Measurements from ENCODE around the gene MYBPC2.
"Not testable (repeated sequence)": the region's sequence is repeated elsewhere in the genome, so short reads cannot be mapped to it uniquely, and the experiment has no call there.

The MYBPC2 gene

GRCh38 chr19:50428772-50429463 lies 3.8 kb upstream of the MYBPC2 start:
- DNase-seq (ENCODE audit: low spot score), result peak; percentile 39

GRCh38 chr19:50430888-50431342 lies 1.8 kb upstream of the MYBPC2 start:
- peak; percentile 70 for DNase-seq (ENCODE audit: low spot score)

GRCh38 chr19:50431343-50432220 lies 1.1 kb upstream of the MYBPC2 start:
- DNase-seq (ENCODE audit: low spot score), result peak; percentile 90

- DNase-seq (ENCODE audit: low spot score), result peak; percentile 59
Measured at GRCh38 chr19:50433201-50434180, 799 bp downstream of the MYBPC2 start.

- DNase-seq (ENCODE audit: low spot score), result peak; percentile 86
Measured at GRCh38 chr19:50434525-50434924, 1.8 kb downstream of the MYBPC2 start.

- DNase-seq (ENCODE audit: low spot score), result no peak
Measured at GRCh38 chr19:50435221-50435620, 2.5 kb downstream of the MYBPC2 start.

GRCh38 chr19:50435627-50436026 lies 2.9 kb downstream of the MYBPC2 start:
- no peak for DNase-seq (ENCODE audit: low spot score)

- no peak for DNase-seq (ENCODE audit: low spot score)
Measured at GRCh38 chr19:50437862-50438449, 5.3 kb downstream of the MYBPC2 start.

- DNase-seq (ENCODE audit: low spot score), result not testable (repeated sequence)
Measured at GRCh38 chr19:50439130-50439529, 6.4 kb downstream of the MYBPC2 start.

GRCh38 chr19:50444059-50444458 lies 11.4 kb downstream of the MYBPC2 start:
- DNase-seq (ENCODE audit: low spot score), result no peak

GRCh38 chr19:50447053-50447452 lies 14.4 kb downstream of the MYBPC2 start:
- no peak for DNase-seq (ENCODE audit: low spot score)

GRCh38 chr19:50447750-50448149 lies 15.1 kb downstream of the MYBPC2 start:
- no peak for DNase-seq (ENCODE audit: low spot score)

- no peak for DNase-seq (ENCODE audit: low spot score)
Measured at GRCh38 chr19:50449236-50449899, 16.7 kb downstream of the MYBPC2 start.

- no peak for DNase-seq (ENCODE audit: low spot score)
Measured at GRCh38 chr19:50450369-50451222, 17.9 kb downstream of the MYBPC2 start.

- no peak for DNase-seq (ENCODE audit: low spot score)
Measured at GRCh38 chr19:50451223-50451534, 18.5 kb downstream of the MYBPC2 start.

- no peak for DNase-seq (ENCODE audit: low spot score)
Measured at GRCh38 chr19:50453243-50453642, 20.6 kb downstream of the MYBPC2 start.

- no peak for DNase-seq (ENCODE audit: low spot score)
Measured at GRCh38 chr19:50455992-50456391, 23.3 kb downstream of the MYBPC2 start.

- DNase-seq (ENCODE audit: low spot score), result no peak
Measured at GRCh38 chr19:50457300-50457699, 24.6 kb downstream of the MYBPC2 start.

GRCh38 chr19:50458396-50459066 lies 25.8 kb downstream of the MYBPC2 start:
- no peak for DNase-seq (ENCODE audit: low spot score)

- no peak for DNase-seq (ENCODE audit: low spot score)
Measured at GRCh38 chr19:50459067-50459456, 26.4 kb downstream of the MYBPC2 start.
